Lung microvascular endothelial cell (primary cell): Measurements from ENCODE around the gene NPHP4. TPM values are rescaled to one million over a fixed set of nuclear protein-coding genes. Genes with fewer than 3 reads are reported as not detected.

Experiments
- total RNA-seq: library from RNA; depleted of rRNA; stranded (reverse); fragments of >200 nt; gene quantifications from 2 replicates; pipeline ENCODE4 v1.2.1, GENCODE V29; 2014

NPHP4 gene
- total RNA-seq, 1 donor from 2014 or later, result 1.4 TPM

Other genes with a start within 250 kb of the NPHP4 start
- gene KCNAB2, start 53.5 kb upstream of the NPHP4 start, total RNA-seq, result 0.65 and 0.99 TPM in 2 replicates
- under 0.01 TPM in 2 replicates for gene CHD5, start 187.9 kb upstream of the NPHP4 start, total RNA-seq
- gene RPL22, start 207.2 kb upstream of the NPHP4 start, total RNA-seq, result 149 and 152 TPM in 2 replicates
- gene RNF207, start 213.7 kb upstream of the NPHP4 start, total RNA-seq, result 2.4 and 2.6 TPM in 2 replicates
- 51.6 and 72.6 TPM in 2 replicates for gene ICMT, start 243.5 kb upstream of the NPHP4 start, total RNA-seq